ENCODE measurements around the gene DUSP22. TPM values are rescaled to one million over a fixed set of nuclear protein-coding genes. Genes with fewer than 3 reads are reported as not detected.
"Not testable (repeated sequence)": the region's sequence is repeated elsewhere in the genome, so short reads cannot be mapped to it uniquely, and the experiment has no call there.

The DUSP22 gene
- total RNA-seq, 1 donor from 2014 or later: 48.0 TPM

GRCh38 chr6:373031-373430, 80.7 kb downstream of the DUSP22 start:
- H3K4me1 ChIP-seq: peaks cover 14% of the 10 kb centered on the region
- TF ChIP-seq CTCF (IDR thresholded peaks at IDR 0.05; ENCODE audit: borderline replicate concordance): no peak
- H3K9me3 ChIP-seq (replicated peaks): no peaks in the 10 kb centered on the region
- DNase-seq: no peak
- no peak overlapping the region for H3K4me3 ChIP-seq
- H3K27ac ChIP-seq (replicated peaks): no peak overlapping the region
- intact Hi-C loops (cut with micrococcal nuclease): no loop called here
- no peaks in the 10 kb centered on the region for H3K36me3 ChIP-seq
- peaks cover 87% of the 10 kb centered on the region for H3K27me3 ChIP-seq (ENCODE audit: low read depth)

- Histone ChIP-seq H3K4me1 (peaks cover 14% of the 10 kb centered on the region), H3K36me3 (no peaks in the 10 kb centered on the region), H3K27me3 (ENCODE audit: low read depth) (peaks cover 87% of the 10 kb centered on the region), H3K27ac (replicated peaks) (no peak overlapping the region), H3K9me3 (replicated peaks) (no peaks in the 10 kb centered on the region), H3K4me3 (peak overlapping the region; percentile 3)
- intact Hi-C loops (cut with micrococcal nuclease): no loop called here
- peak; percentile 55 for TF ChIP-seq CTCF (IDR thresholded peaks at IDR 0.05; ENCODE audit: borderline replicate concordance)
- no peak for DNase-seq
Measured at GRCh38 chr6:373773-374724, 81.8 kb downstream of the DUSP22 start.

DNA sequence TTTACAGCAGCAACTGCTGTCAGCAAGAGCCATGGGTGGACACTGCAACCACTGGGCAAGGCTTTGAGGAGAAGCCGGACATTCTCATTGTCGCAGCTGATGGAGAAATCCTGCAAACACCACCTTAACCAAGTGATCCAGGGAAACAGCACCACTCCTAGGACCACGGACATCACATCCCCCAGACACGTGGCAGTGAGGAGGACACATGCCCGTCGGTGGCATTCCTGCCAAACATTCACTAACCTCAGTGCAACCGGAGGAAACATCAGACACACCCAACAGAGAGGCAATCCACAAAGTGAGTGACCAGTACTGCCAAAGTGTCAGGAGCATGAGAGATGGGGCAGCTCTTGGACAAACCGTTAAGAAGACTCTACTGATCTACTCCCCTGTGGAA, 82.7 kb downstream of the DUSP22 start:
- peaks cover 14% of the 10 kb centered on the region for H3K4me1 ChIP-seq
- DNase-seq: no peak
- H3K27me3 ChIP-seq (ENCODE audit: low read depth): peaks cover 87% of the 10 kb centered on the region
- intact Hi-C loops (cut with micrococcal nuclease): no loop called here
- H3K9me3 ChIP-seq (replicated peaks): no peaks in the 10 kb centered on the region
- H3K4me3 ChIP-seq: no peak overlapping the region
- no peak overlapping the region for H3K27ac ChIP-seq (replicated peaks)
- TF ChIP-seq CTCF (IDR thresholded peaks at IDR 0.05; ENCODE audit: borderline replicate concordance): no peak
- H3K36me3 ChIP-seq: no peaks in the 10 kb centered on the region

- H3K9me3 ChIP-seq (replicated peaks): no peaks in the 10 kb centered on the region
- H3K27ac ChIP-seq (replicated peaks): no peak overlapping the region
- no peak for DNase-seq
- peaks cover 14% of the 10 kb centered on the region for H3K4me1 ChIP-seq
- no peaks in the 10 kb centered on the region for H3K36me3 ChIP-seq
- intact Hi-C loops (cut with micrococcal nuclease): no loop called here
- TF ChIP-seq CTCF (IDR thresholded peaks at IDR 0.05; ENCODE audit: borderline replicate concordance): no peak
- H3K4me3 ChIP-seq: no peak overlapping the region
- peaks cover 98% of the 10 kb centered on the region for H3K27me3 ChIP-seq (ENCODE audit: low read depth)
Measured at GRCh38 chr6:376827-377640, 84.7 kb downstream of the DUSP22 start.

DNA sequence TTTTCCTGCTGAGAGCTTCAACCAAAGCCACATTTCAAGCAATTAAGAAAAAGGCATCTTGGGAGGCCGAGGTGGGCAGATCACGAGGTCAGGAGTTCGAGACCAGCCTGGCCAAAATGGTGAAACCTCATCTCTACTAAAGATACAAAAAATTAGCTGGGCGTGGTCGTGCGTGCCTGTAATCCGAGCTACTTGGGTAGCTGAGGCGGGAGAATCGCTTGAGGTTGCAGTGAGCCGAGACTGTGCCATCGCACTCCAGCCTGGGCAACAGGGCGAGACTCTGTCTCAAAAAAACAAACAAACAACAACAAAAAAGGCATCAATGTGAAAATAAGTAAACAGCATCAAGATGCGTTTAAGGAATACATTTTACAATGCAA, 85.3 kb downstream of the DUSP22 start:
- peaks cover 14% of the 10 kb centered on the region for H3K4me1 ChIP-seq
- H3K4me3 ChIP-seq; H3K27ac ChIP-seq (replicated peaks); H3K9me3 ChIP-seq (replicated peaks); intact Hi-C loops (cut with micrococcal nuclease); H3K36me3 ChIP-seq; DNase-seq: not testable (repeated sequence)
- peaks cover 96% of the 10 kb centered on the region for H3K27me3 ChIP-seq (ENCODE audit: low read depth)
